ENCODE data around the gene LSM7.

LSM7 gene

GRCh38 chr19:2336528-2337328 is 8.3 kb upstream of the LSM7 start:
- WGBS, 2 experiments: 90 to 93% methylated on average over 33 of the region's 33 CpGs
- Histone ChIP-seq H3K4me1 (ENCODE audit: control insufficient read depth, insufficient read depth, low read length) (peaks cover 5% of the 10 kb centered on the region), H3K9me3 (ENCODE audit: control insufficient read depth, low read length) (no peaks in the 10 kb centered on the region), H3K27me3 (ENCODE audit: control insufficient read depth, insufficient read depth, low read length, poor library complexity, severe bottlenecking) (no peaks in the 10 kb centered on the region), H3K36me3 (ENCODE audit: control insufficient read depth, insufficient read depth, low read length) (no peaks in the 10 kb centered on the region), H3K27ac (ENCODE audit: insufficient read depth, low read depth, low read length, poor library complexity, severe bottlenecking) (peak overlapping the region; percentile 2), H3K4me3 (ENCODE audit: insufficient read depth, low read depth, low read length) (no peak overlapping the region)

- WGBS, 2 experiments: 96 to 98% methylated on average over 3 of the region's 3 CpGs
- H3K27me3 ChIP-seq (ENCODE audit: control insufficient read depth, insufficient read depth, low read length, poor library complexity, severe bottlenecking): no peaks in the 10 kb centered on the region
- H3K36me3 ChIP-seq (ENCODE audit: control insufficient read depth, insufficient read depth, low read length): no peaks in the 10 kb centered on the region
- H3K9me3 ChIP-seq (ENCODE audit: control insufficient read depth, low read length): no peaks in the 10 kb centered on the region
- no peak overlapping the region for H3K4me3 ChIP-seq (ENCODE audit: insufficient read depth, low read depth, low read length)
- no peak overlapping the region for H3K27ac ChIP-seq (ENCODE audit: insufficient read depth, low read depth, low read length, poor library complexity, severe bottlenecking)
- H3K4me1 ChIP-seq (ENCODE audit: control insufficient read depth, insufficient read depth, low read length): peaks cover 11% of the 10 kb centered on the region
These were observed 7.5 kb upstream of the LSM7 start for GRCh38 chr19:2335848-2336247.

GRCh38 chr19:2334986-2335846 is 6.8 kb upstream of the LSM7 start:
- WGBS, 2 experiments: 93 to 94% methylated on average over 26 of the region's 26 CpGs
- H3K27ac ChIP-seq (ENCODE audit: insufficient read depth, low read depth, low read length, poor library complexity, severe bottlenecking): no peak overlapping the region
- H3K9me3 ChIP-seq (ENCODE audit: control insufficient read depth, low read length): no peaks in the 10 kb centered on the region
- no peak overlapping the region for H3K4me3 ChIP-seq (ENCODE audit: insufficient read depth, low read depth, low read length)
- H3K4me1 ChIP-seq (ENCODE audit: control insufficient read depth, insufficient read depth, low read length): peaks cover 17% of the 10 kb centered on the region
- H3K27me3 ChIP-seq (ENCODE audit: control insufficient read depth, insufficient read depth, low read length, poor library complexity, severe bottlenecking): no peaks in the 10 kb centered on the region
- H3K36me3 ChIP-seq (ENCODE audit: control insufficient read depth, insufficient read depth, low read length): no peaks in the 10 kb centered on the region

- Histone ChIP-seq H3K4me1 (ENCODE audit: control insufficient read depth, insufficient read depth, low read length) (peaks cover 18% of the 10 kb centered on the region), H3K9me3 (ENCODE audit: control insufficient read depth, low read length) (no peaks in the 10 kb centered on the region), H3K36me3 (ENCODE audit: control insufficient read depth, insufficient read depth, low read length) (no peaks in the 10 kb centered on the region), H3K27ac (ENCODE audit: insufficient read depth, low read depth, low read length, poor library complexity, severe bottlenecking) (no peak overlapping the region), H3K4me3 (ENCODE audit: insufficient read depth, low read depth, low read length) (no peak overlapping the region), H3K27me3 (ENCODE audit: control insufficient read depth, insufficient read depth, low read length, poor library complexity, severe bottlenecking) (no peaks in the 10 kb centered on the region)
- WGBS, 2 experiments: 96 to 97% methylated on average over 27 of the region's 27 CpGs
These were observed 6.0 kb upstream of the LSM7 start for GRCh38 chr19:2334426-2334825.

- Histone ChIP-seq H3K4me1 (ENCODE audit: control insufficient read depth, insufficient read depth, low read length) (peaks cover 18% of the 10 kb centered on the region), H3K9me3 (ENCODE audit: control insufficient read depth, low read length) (no peaks in the 10 kb centered on the region), H3K27me3 (ENCODE audit: control insufficient read depth, insufficient read depth, low read length, poor library complexity, severe bottlenecking) (no peaks in the 10 kb centered on the region), H3K4me3 (ENCODE audit: insufficient read depth, low read depth, low read length) (no peak overlapping the region), H3K36me3 (ENCODE audit: control insufficient read depth, insufficient read depth, low read length) (no peaks in the 10 kb centered on the region), H3K27ac (ENCODE audit: insufficient read depth, low read depth, low read length, poor library complexity, severe bottlenecking) (no peak overlapping the region)
- WGBS, 2 experiments: 88 to 89% methylated on average over 11 of the region's 11 CpGs
These were observed 5.4 kb upstream of the LSM7 start for GRCh38 chr19:2333807-2334211.

GRCh38 chr19:2333027-2333806 is 4.8 kb upstream of the LSM7 start:
- WGBS, 2 experiments: 91 to 92% methylated on average over 27 of the region's 27 CpGs
- Histone ChIP-seq H3K27ac (ENCODE audit: insufficient read depth, low read depth, low read length, poor library complexity, severe bottlenecking) (no peak overlapping the region), H3K9me3 (ENCODE audit: control insufficient read depth, low read length) (no peaks in the 10 kb centered on the region), H3K27me3 (ENCODE audit: control insufficient read depth, insufficient read depth, low read length, poor library complexity, severe bottlenecking) (no peaks in the 10 kb centered on the region), H3K36me3 (ENCODE audit: control insufficient read depth, insufficient read depth, low read length) (no peaks in the 10 kb centered on the region), H3K4me3 (ENCODE audit: insufficient read depth, low read depth, low read length) (no peak overlapping the region), H3K4me1 (ENCODE audit: control insufficient read depth, insufficient read depth, low read length) (peaks cover 18% of the 10 kb centered on the region)

GRCh38 chr19:2332341-2333026 is 4.1 kb upstream of the LSM7 start:
- Histone ChIP-seq H3K36me3 (ENCODE audit: control insufficient read depth, insufficient read depth, low read length) (no peaks in the 10 kb centered on the region), H3K4me1 (ENCODE audit: control insufficient read depth, insufficient read depth, low read length) (peaks cover 16% of the 10 kb centered on the region), H3K9me3 (ENCODE audit: control insufficient read depth, low read length) (no peaks in the 10 kb centered on the region), H3K27ac (ENCODE audit: insufficient read depth, low read depth, low read length, poor library complexity, severe bottlenecking) (no peak overlapping the region), H3K27me3 (ENCODE audit: control insufficient read depth, insufficient read depth, low read length, poor library complexity, severe bottlenecking) (no peaks in the 10 kb centered on the region), H3K4me3 (ENCODE audit: insufficient read depth, low read depth, low read length) (no peak overlapping the region)
- WGBS, 2 experiments: 91 to 93% methylated on average over 17 of the region's 17 CpGs

- no peaks in the 10 kb centered on the region for H3K36me3 ChIP-seq (ENCODE audit: control insufficient read depth, insufficient read depth, low read length)
- H3K27me3 ChIP-seq (ENCODE audit: control insufficient read depth, insufficient read depth, low read length, poor library complexity, severe bottlenecking): no peaks in the 10 kb centered on the region
- 85 to 88% methylated on average over 11 to 12 of the region's 12 CpGs for WGBS, 2 experiments
- peaks cover 19% of the 10 kb centered on the region for H3K4me1 ChIP-seq (ENCODE audit: control insufficient read depth, insufficient read depth, low read length)
- no peaks in the 10 kb centered on the region for H3K9me3 ChIP-seq (ENCODE audit: control insufficient read depth, low read length)
- no peak overlapping the region for H3K4me3 ChIP-seq (ENCODE audit: insufficient read depth, low read depth, low read length)
- H3K27ac ChIP-seq (ENCODE audit: insufficient read depth, low read depth, low read length, poor library complexity, severe bottlenecking): no peak overlapping the region
These were observed 3.3 kb upstream of the LSM7 start for GRCh38 chr19:2331601-2332246.

- 70 to 74% methylated on average over 20 of the region's 20 CpGs for WGBS, 2 experiments
- Histone ChIP-seq H3K4me3 (ENCODE audit: insufficient read depth, low read depth, low read length) (no peak overlapping the region), H3K4me1 (ENCODE audit: control insufficient read depth, insufficient read depth, low read length) (peaks cover 20% of the 10 kb centered on the region), H3K9me3 (ENCODE audit: control insufficient read depth, low read length) (no peaks in the 10 kb centered on the region), H3K36me3 (ENCODE audit: control insufficient read depth, insufficient read depth, low read length) (no peaks in the 10 kb centered on the region), H3K27me3 (ENCODE audit: control insufficient read depth, insufficient read depth, low read length, poor library complexity, severe bottlenecking) (no peaks in the 10 kb centered on the region), H3K27ac (ENCODE audit: insufficient read depth, low read depth, low read length, poor library complexity, severe bottlenecking) (peak overlapping the region; percentile 32)
These were observed 2.4 kb upstream of the LSM7 start for GRCh38 chr19:2330632-2331284.
